Neuron (in vitro differentiated cells): ENCODE measurements around the gene UBE2Z.
A peak's percentile ranks its signal among the peaks of the same experiment; 100 is the strongest.

Experiments used
- H2AFZ ChIP-seq: one replicate; pipeline ENCODE4 v1.6.1; 2013; ENCODE audit warnings: low read depth, mild to moderate bottlenecking, inconsistent platforms, low read length, moderate library complexity
- H3K27me3 ChIP-seq: one replicate; pipeline ENCODE4 v1.6.1; 2013; ENCODE audit warnings: low read length; ENCODE audit not compliant: insufficient read depth
- H3K36me3 ChIP-seq: one replicate; pipeline ENCODE4 v1.6.1; 2013; ENCODE audit warnings: low read length; ENCODE audit not compliant: insufficient read depth
- H3K4me1 ChIP-seq: one replicate; pipeline ENCODE4 v1.6.1; 2013; ENCODE audit warnings: low read length; ENCODE audit not compliant: insufficient read depth
- H3K4me3 ChIP-seq: 2 replicates; pipeline ENCODE4 v1.5.1; 2013; ENCODE audit warnings: mild to moderate bottlenecking, low read length, moderate library complexity
- H3K9me3 ChIP-seq: one replicate; pipeline ENCODE4 v1.6.1; 2013; ENCODE audit warnings: low read length

The UBE2Z gene

DNA sequence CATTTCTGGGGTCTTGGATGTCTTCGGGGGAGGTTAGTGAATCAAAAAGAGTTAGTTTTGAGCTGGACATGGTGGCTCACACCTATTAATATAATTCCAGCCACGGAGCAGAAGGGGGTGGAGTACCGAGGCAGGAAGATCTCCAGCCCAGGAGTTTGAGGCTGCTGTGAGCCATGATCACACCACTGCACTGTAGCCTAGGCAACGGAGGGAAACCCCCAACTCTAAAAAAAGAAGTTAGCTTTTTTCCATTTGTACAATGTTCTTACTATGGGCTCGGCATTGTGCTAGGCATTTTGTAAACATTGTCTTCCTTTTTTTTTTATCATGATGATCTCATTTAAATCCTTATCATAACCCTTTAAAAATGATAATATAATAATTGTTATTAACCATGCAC is 44.7 kb downstream of the UBE2Z start:
- peaks cover 9% of the 10 kb centered on the region for H3K4me1 ChIP-seq
- H2AFZ ChIP-seq: no peak overlapping the region
- H3K27me3 ChIP-seq: no peaks in the 10 kb centered on the region
- H3K36me3 ChIP-seq: no peaks in the 10 kb centered on the region
- H3K4me3 ChIP-seq: no peak overlapping the region
- H3K9me3 ChIP-seq: no peaks in the 10 kb centered on the region

GRCh38 chr17:48954300-48954755 is 46.1 kb downstream of the UBE2Z start:
- Histone ChIP-seq H3K36me3 (no peaks in the 10 kb centered on the region), H3K27me3 (no peaks in the 10 kb centered on the region), H3K4me3 (no peak overlapping the region), H3K9me3 (no peaks in the 10 kb centered on the region), H3K4me1 (peaks cover 9% of the 10 kb centered on the region), H2AFZ (no peak overlapping the region)

- peaks cover 8% of the 10 kb centered on the region for H3K4me1 ChIP-seq
- peak overlapping the region; percentile 11 for H2AFZ ChIP-seq
- no peak overlapping the region for H3K4me3 ChIP-seq
- no peaks in the 10 kb centered on the region for H3K9me3 ChIP-seq
- no peaks in the 10 kb centered on the region for H3K36me3 ChIP-seq
- H3K27me3 ChIP-seq: no peaks in the 10 kb centered on the region
Measured at GRCh38 chr17:48960834-48961515, 52.8 kb downstream of the UBE2Z start.

DNA sequence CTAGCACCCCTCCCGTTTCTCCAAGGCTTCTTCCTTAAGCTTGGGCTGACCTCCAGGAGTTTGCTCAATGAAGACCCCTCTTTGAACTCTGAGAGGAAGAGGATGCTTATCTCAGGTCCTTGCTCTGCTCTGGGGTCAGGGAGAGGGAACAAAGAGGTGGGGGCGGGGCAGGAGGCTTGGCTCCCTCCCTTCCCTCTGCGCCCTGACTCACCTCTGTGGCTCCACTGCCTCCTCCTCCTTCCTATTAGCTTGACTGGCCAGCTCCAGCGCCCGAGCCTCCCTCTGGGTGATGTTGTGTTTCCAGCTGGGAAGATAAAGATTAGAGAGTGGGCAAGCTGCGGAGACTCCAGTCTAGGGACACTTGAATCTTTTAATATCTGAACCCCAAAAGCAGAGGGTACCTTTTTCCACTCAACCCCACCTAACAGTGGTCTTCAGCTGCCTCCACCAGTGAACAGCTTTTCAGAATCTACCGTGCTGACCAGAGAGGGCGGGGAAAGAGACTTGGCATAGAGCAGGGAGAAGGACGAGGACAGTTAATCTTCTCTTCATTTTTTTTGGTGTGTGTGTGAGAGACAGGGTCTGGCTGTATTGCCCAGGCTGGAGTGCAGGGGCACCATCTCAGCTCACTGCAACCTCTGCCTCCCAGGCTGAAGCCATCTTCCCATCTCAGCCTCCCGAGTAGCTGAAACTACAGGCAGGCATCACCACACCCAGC is 53.5 kb downstream of the UBE2Z start:
- H3K4me1 ChIP-seq: peaks cover 8% of the 10 kb centered on the region
- peak overlapping the region; percentile 11 for H2AFZ ChIP-seq
- no peaks in the 10 kb centered on the region for H3K27me3 ChIP-seq
- no peak overlapping the region for H3K4me3 ChIP-seq
- H3K9me3 ChIP-seq: no peaks in the 10 kb centered on the region
- H3K36me3 ChIP-seq: no peaks in the 10 kb centered on the region

DNA sequence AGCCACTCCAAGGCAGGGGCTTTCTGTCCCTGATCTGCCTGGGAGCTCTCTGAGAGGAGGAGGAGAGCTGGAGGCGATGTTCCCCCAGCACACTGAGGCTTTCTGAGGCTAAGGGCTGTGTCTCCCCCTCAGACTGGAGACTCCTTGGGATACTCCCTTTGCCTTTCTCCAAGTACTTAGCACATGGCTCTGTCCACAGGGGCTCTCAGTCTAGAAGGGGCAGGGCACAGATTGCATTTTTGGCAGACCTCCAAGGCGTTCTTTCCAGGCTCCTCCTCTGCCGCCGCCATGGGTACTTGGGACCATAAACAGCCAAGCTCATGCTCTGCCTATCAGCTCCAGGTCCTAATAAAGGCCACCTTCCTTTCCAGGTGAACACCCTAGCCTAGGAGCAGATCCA is 62.0 kb downstream of the UBE2Z start:
- Histone ChIP-seq H3K27me3 (peaks cover 3% of the 10 kb centered on the region), H3K9me3 (no peaks in the 10 kb centered on the region), H3K36me3 (no peaks in the 10 kb centered on the region), H3K4me3 (no peak overlapping the region), H2AFZ (no peak overlapping the region), H3K4me1 (peaks cover 15% of the 10 kb centered on the region)

DNA sequence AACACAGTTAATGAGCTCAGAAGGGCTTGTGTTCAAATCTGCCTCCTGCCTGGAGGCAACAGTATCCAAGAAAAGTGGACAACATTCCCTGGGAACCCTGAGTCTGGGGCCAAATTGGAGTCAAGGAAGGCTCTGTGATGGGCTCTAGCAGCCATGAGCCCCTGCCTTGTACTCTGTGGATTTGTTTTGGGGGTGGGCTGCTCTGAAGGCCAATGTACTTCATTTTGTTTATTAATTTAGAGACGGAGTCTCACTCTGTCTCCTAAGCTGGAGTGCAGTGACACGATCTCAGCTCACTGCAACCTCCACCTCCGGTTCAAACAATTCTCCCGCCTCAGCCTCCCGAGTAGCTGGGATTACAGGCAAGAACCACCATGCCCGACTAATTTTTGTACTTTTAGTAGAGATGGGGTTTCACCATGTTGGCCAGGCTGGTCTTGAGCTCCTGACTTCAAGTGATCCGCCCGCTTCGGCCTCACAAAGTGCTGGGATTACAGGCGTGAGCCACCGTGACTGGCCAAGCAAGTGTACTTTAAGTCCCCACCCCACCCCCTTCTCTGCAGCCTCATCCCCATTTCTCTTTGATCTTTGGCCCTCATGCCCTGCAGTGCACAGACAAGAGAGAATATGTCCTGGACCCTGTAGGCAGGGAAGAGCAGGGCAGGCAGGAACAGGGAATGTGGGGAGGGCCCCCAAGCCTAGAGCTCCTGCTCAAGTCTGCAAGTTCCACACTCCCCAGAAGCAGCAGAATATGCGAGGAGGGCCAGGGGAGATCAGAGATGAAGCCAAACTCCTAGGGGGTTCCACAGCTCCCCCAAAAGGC is 62.9 kb downstream of the UBE2Z start:
- Histone ChIP-seq H2AFZ (no peak overlapping the region), H3K4me1 (peaks cover 15% of the 10 kb centered on the region), H3K27me3 (peaks cover 3% of the 10 kb centered on the region), H3K9me3 (no peaks in the 10 kb centered on the region), H3K36me3 (no peaks in the 10 kb centered on the region), H3K4me3 (no peak overlapping the region)

DNA sequence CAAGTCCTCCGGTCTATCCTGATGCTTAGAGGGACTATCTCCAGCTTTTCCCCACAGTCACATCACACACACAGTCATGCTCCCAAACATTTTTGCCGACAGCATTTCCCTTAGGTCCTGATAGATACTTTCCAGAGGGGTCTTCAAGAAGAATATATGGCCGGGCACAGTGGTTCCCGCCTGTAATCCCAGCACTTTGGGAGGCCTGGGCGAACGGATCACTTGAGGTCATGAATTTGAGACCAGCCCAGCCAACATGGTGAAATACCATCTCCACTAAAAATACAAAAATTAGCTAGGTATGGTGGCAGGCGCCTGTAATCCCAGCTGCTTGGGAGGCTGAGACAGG is 64.5 kb downstream of the UBE2Z start:
- peaks cover 15% of the 10 kb centered on the region for H3K4me1 ChIP-seq
- no peak overlapping the region for H2AFZ ChIP-seq
- H3K36me3 ChIP-seq: no peaks in the 10 kb centered on the region
- H3K9me3 ChIP-seq: peaks cover 2% of the 10 kb centered on the region
- H3K27me3 ChIP-seq: peaks cover 3% of the 10 kb centered on the region
- no peak overlapping the region for H3K4me3 ChIP-seq

DNA sequence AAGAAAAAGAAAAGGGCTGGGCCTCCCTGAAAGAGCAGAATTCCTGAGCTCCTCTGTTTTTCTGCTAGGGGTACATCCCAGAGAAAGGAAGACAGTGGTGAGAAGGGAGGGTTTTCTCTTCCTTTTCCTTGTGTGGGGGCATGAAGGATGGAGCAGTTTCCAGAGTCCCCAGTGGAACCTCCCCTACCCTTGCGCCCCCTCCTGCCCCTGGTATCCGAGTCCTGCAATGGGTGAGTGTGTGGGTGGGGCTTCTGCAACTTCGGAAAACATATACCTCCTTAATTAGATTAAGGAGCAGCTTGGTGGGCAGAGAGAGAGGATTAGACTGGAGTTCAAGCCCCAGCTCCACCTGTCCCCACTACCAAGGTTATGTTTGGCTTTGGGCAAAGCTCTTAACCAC is 65.6 kb downstream of the UBE2Z start:
- Histone ChIP-seq H3K4me3 (no peak overlapping the region), H3K36me3 (no peaks in the 10 kb centered on the region), H3K9me3 (peaks cover 2% of the 10 kb centered on the region), H2AFZ (no peak overlapping the region), H3K4me1 (peaks cover 15% of the 10 kb centered on the region), H3K27me3 (peaks cover 3% of the 10 kb centered on the region)
